GM12878 (cell line): Measurements from ENCODE around the gene MIAT. TPM values are rescaled to one million over a fixed set of nuclear protein-coding genes. Genes with fewer than 3 reads are reported as not detected.

ENCODE experiments used
- BRCA1 ChIP-seq: IDR thresholded peaks from 2 replicates; pipeline ENCODE4 v1.6.1; 2011; ENCODE audit warnings: low read depth, low read length, improper control_type of control experiment
- EED ChIP-seq: sonication (generic); IDR thresholded peaks from 2 replicates; pipeline ENCODE4 v1.6.1; 2016; ENCODE audit warnings: antibody characterized with exemption, low read depth
- NFXL1 ChIP-seq: fragments of 450-650 bp; IDR thresholded peaks from 2 replicates; pipeline ENCODE4 v1.6.1; 2017; ENCODE audit warnings: antibody characterized with exemption, mild to moderate bottlenecking, borderline replicate concordance
- POLR2A ChIP-seq: IDR thresholded peaks from 2 replicates; pipeline ENCODE4 v1.6.1; 2011; ENCODE audit warnings: low read depth, mild to moderate bottlenecking, low read length
- POLR2AphosphoS2 ChIP-seq: IDR thresholded peaks from 2 replicates; pipeline ENCODE4 v1.6.1; 2011; ENCODE audit warnings: low read depth, mild to moderate bottlenecking, low read length, improper control_type of control experiment, moderate library complexity
- TCF3 ChIP-seq: IDR thresholded peaks from 2 replicates; pipeline ENCODE4 v1.6.1; 2012; ENCODE audit warnings: low read depth, mild to moderate bottlenecking, low read length, borderline replicate concordance; ENCODE audit not compliant: insufficient read depth
- polyA plus RNA-seq, 11 experiments: library from polyadenylated mRNA; depleted of rRNA in 4 of 11; unstranded in 6 of 11; stranded (reverse) in 5 of 11; fragments of >200 nt; fragmentation: Nextera tagmentation in 4 of 11; fragmentation: Illumina TruSeq in 1 of 11; extraction: Ambion mirVana in 4 of 11; extraction: Trizol in 1 of 11; gene quantifications; 1 replicate in 1 of 11; 2 replicates in 10 of 11; pipeline versions ENCODE4 v1.2.1 to v1.2.3, GENCODE V29; 2011 to 2016; ENCODE audit warnings: inconsistent platforms in 2 of 11, missing spikeins in 2 of 11, low read depth in 1 of 11
- total RNA-seq, 4 experiments: library from RNA; depleted of rRNA in 3 of 4; stranded (reverse); fragments of >200 nt in 3 of 4; fragmentation: Illumina TruSeq in 1 of 4; extraction: Trizol in 1 of 4; gene quantifications; 2 replicates each; pipeline versions ENCODE4 v1.2.1 to v1.2.3, GENCODE V29; 2013 to 2021
- TF ChIP-seq, protein P1 (sequence below): fragments of 450-650 bp; IDR thresholded peaks from 2 replicates; pipeline ENCODE4 v1.6.1; 2018; ENCODE audit warnings: mild to moderate bottlenecking, low read depth, moderate library complexity; ENCODE audit not compliant: partially characterized antibody
- TF ChIP-seq, protein P2 (sequence below): fragments of 450-650 bp; formaldehyde crosslinking; IDR thresholded peaks from 2 replicates; pipeline ENCODE4 v1.4.0; 2020; ENCODE audit warnings: mild to moderate bottlenecking, moderate library complexity
- TF ChIP-seq, protein P3 (sequence below): fragments of 450-650 bp; formaldehyde crosslinking; IDR thresholded peaks from 2 replicates; pipeline ENCODE4 v1.4.0; 2022; ENCODE audit warnings: mild to moderate bottlenecking, moderate library complexity
- TF ChIP-seq, protein P4 (sequence below): IDR thresholded peaks from 2 replicates; pipeline ENCODE4 v1.6.1; 2011; ENCODE audit warnings: borderline replicate concordance, low read depth, mild to moderate bottlenecking, moderate library complexity, low read length; ENCODE audit not compliant: insufficient read depth, poor library complexity, severe bottlenecking
- TF ChIP-seq, protein P5 (sequence below): fragments of 450-650 bp; IDR thresholded peaks from 2 replicates; pipeline ENCODE4 v1.6.1; 2017; ENCODE audit warnings: mild to moderate bottlenecking, moderate library complexity

MIAT gene
- total and polyA plus RNA-seq, 10 of the 15 experiments (the other 5 are each of a cell fraction or from before 2014, with no cell fraction given), result 0.39 to 13.7 (median 4.6) TPM

DNA sequence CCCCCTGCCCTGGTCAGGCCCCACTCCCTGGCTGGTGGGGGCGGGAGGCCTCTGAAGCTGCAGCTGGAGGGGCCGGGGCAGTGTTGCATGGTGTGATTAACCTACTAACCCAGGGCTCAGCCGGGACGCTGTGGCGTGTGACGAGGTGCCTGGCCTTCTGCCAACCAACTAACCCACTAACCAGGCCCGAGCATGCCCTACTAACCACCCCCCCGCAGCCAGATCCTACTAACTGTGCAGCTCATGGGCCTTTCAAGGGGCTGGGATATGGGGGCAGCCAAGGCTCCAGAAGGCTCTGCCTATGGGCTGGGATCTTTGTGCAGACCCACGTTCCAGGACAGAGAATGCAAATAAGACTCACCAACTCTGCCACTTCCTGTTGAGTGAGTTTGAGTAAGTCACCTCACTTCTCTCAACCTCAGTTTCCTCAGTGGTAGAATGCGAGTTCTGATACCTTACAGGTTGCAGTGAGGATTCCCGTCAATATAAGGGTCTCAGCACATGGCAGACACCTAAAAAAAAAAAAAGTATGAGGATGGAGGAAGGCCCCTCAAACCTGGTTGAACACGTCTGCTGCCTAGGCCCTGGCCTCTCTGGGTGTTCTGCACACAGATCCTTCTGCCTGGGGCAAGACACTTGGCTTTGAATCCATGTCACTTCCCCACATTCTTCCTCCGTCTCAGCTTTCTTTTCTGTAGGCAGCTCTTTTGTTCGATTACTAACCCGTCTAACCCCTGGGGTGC is 14.1 kb downstream of the MIAT start (continued):
- TF ChIP-seq, protein P1, sequence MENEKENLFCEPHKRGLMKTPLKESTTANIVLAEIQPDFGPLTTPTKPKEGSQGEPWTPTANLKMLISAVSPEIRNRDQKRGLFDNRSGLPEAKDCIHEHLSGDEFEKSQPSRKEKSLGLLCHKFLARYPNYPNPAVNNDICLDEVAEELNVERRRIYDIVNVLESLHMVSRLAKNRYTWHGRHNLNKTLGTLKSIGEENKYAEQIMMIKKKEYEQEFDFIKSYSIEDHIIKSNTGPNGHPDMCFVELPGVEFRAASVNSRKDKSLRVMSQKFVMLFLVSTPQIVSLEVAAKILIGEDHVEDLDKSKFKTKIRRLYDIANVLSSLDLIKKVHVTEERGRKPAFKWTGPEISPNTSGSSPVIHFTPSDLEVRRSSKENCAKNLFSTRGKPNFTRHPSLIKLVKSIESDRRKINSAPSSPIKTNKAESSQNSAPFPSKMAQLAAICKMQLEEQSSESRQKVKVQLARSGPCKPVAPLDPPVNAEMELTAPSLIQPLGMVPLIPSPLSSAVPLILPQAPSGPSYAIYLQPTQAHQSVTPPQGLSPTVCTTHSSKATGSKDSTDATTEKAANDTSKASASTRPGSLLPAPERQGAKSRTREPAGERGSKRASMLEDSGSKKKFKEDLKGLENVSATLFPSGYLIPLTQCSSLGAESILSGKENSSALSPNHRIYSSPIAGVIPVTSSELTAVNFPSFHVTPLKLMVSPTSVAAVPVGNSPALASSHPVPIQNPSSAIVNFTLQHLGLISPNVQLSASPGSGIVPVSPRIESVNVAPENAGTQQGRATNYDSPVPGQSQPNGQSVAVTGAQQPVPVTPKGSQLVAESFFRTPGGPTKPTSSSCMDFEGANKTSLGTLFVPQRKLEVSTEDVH, result no peak
- TF ChIP-seq POLR2A, result peak; percentile 54
- TF ChIP-seq, protein P2, sequence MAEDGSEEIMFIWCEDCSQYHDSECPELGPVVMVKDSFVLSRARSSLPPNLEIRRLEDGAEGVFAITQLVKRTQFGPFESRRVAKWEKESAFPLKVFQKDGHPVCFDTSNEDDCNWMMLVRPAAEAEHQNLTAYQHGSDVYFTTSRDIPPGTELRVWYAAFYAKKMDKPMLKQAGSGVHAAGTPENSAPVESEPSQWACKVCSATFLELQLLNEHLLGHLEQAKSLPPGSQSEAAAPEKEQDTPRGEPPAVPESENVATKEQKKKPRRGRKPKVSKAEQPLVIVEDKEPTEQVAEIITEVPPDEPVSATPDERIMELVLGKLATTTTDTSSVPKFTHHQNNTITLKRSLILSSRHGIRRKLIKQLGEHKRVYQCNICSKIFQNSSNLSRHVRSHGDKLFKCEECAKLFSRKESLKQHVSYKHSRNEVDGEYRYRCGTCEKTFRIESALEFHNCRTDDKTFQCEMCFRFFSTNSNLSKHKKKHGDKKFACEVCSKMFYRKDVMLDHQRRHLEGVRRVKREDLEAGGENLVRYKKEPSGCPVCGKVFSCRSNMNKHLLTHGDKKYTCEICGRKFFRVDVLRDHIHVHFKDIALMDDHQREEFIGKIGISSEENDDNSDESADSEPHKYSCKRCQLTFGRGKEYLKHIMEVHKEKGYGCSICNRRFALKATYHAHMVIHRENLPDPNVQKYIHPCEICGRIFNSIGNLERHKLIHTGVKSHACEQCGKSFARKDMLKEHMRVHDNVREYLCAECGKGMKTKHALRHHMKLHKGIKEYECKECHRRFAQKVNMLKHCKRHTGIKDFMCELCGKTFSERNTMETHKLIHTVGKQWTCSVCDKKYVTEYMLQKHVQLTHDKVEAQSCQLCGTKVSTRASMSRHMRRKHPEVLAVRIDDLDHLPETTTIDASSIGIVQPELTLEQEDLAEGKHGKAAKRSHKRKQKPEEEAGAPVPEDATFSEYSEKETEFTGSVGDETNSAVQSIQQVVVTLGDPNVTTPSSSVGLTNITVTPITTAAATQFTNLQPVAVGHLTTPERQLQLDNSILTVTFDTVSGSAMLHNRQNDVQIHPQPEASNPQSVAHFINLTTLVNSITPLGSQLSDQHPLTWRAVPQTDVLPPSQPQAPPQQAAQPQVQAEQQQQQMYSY (CRISPR knock-in tag), result no peak
- TF ChIP-seq, protein P3, sequence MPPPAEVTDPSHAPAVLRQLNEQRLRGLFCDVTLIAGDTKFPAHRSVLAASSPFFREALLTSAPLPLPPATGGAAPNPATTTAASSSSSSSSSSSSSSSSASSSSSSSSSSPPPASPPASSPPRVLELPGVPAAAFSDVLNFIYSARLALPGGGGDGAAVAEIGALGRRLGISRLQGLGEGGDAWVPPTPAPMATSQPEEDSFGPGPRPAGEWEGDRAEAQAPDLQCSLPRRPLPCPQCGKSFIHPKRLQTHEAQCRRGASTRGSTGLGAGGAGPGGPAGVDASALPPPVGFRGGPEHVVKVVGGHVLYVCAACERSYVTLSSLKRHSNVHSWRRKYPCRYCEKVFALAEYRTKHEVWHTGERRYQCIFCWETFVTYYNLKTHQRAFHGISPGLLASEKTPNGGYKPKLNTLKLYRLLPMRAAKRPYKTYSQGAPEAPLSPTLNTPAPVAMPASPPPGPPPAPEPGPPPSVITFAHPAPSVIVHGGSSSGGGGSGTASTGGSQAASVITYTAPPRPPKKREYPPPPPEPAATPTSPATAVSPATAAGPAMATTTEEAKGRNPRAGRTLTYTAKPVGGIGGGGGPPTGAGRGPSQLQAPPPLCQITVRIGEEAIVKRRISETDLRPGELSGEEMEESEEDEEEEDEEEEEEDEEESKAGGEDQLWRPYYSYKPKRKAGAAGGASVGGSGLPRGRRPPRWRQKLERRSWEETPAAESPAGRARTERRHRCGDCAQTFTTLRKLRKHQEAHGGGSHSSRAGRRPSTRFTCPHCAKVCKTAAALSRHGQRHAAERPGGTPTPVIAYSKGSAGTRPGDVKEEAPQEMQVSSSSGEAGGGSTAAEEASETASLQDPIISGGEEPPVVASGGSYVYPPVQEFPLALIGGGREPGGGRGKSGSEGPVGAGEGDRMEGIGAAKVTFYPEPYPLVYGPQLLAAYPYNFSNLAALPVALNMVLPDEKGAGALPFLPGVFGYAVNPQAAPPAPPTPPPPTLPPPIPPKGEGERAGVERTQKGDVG (CRISPR knock-in tag), result no peak
- TF ChIP-seq EED, result peak; percentile 47; the same call in 1 of the 2 replicates
- TF ChIP-seq BRCA1, result no peak
- TF ChIP-seq NFXL1, result no peak
- TF ChIP-seq POLR2AphosphoS2, result no peak; the same call in 1 of the 2 replicates
- TF ChIP-seq, protein P4, sequence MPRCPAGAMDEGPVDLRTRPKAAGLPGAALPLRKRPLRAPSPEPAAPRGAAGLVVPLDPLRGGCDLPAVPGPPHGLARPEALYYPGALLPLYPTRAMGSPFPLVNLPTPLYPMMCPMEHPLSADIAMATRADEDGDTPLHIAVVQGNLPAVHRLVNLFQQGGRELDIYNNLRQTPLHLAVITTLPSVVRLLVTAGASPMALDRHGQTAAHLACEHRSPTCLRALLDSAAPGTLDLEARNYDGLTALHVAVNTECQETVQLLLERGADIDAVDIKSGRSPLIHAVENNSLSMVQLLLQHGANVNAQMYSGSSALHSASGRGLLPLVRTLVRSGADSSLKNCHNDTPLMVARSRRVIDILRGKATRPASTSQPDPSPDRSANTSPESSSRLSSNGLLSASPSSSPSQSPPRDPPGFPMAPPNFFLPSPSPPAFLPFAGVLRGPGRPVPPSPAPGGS, result peak; percentile 32
- TF ChIP-seq, protein P5, sequence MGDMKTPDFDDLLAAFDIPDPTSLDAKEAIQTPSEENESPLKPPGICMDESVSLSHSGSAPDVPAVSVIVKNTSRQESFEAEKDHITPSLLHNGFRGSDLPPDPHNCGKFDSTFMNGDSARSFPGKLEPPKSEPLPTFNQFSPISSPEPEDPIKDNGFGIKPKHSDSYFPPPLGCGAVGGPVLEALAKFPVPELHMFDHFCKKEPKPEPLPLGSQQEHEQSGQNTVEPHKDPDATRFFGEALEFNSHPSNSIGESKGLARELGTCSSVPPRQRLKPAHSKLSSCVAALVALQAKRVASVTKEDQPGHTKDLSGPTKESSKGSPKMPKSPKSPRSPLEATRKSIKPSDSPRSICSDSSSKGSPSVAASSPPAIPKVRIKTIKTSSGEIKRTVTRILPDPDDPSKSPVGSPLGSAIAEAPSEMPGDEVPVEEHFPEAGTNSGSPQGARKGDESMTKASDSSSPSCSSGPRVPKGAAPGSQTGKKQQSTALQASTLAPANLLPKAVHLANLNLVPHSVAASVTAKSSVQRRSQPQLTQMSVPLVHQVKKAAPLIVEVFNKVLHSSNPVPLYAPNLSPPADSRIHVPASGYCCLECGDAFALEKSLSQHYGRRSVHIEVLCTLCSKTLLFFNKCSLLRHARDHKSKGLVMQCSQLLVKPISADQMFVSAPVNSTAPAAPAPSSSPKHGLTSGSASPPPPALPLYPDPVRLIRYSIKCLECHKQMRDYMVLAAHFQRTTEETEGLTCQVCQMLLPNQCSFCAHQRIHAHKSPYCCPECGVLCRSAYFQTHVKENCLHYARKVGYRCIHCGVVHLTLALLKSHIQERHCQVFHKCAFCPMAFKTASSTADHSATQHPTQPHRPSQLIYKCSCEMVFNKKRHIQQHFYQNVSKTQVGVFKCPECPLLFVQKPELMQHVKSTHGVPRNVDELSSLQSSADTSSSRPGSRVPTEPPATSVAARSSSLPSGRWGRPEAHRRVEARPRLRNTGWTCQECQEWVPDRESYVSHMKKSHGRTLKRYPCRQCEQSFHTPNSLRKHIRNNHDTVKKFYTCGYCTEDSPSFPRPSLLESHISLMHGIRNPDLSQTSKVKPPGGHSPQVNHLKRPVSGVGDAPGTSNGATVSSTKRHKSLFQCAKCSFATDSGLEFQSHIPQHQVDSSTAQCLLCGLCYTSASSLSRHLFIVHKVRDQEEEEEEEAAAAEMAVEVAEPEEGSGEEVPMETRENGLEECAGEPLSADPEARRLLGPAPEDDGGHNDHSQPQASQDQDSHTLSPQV, result no peak
- no peak for TF ChIP-seq TCF3
